ENCODE data around the gene RAP1GDS1.

The RAP1GDS1 gene

DNA sequence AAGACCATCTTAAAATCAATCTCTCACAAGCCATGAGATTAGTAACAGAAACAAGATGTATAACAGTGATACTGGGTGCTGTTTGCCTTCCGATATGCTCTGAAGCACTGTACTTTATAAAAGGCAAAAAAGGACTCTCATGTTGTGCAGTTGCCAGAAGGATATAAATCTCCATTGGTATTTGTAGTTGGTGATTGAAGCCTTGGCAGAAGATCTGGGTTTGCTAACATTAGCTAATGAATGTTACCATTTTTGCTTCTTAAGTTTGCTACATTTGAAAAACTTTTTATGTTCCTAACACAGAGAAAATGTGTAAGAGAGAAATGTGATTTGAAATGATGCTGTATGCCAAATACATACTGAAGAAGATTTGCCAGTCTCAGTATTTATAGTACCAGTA, 44.4 kb downstream of the RAP1GDS1 start:
- TF ChIP-seq MYC (IDR thresholded peaks at IDR 0.05; ENCODE audit: low read depth, low read length) (no peak), POLR2A (IDR thresholded peaks at IDR 0.05; ENCODE audit: extremely low read depth, insufficient read length) (no peak)
- TF ChIP-seq, protein P1, sequence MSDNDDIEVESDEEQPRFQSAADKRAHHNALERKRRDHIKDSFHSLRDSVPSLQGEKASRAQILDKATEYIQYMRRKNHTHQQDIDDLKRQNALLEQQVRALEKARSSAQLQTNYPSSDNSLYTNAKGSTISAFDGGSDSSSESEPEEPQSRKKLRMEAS (IDR thresholded peaks at IDR 0.05; ENCODE audit: low read depth, low read length): no peak
- TF ChIP-seq, protein P2, sequence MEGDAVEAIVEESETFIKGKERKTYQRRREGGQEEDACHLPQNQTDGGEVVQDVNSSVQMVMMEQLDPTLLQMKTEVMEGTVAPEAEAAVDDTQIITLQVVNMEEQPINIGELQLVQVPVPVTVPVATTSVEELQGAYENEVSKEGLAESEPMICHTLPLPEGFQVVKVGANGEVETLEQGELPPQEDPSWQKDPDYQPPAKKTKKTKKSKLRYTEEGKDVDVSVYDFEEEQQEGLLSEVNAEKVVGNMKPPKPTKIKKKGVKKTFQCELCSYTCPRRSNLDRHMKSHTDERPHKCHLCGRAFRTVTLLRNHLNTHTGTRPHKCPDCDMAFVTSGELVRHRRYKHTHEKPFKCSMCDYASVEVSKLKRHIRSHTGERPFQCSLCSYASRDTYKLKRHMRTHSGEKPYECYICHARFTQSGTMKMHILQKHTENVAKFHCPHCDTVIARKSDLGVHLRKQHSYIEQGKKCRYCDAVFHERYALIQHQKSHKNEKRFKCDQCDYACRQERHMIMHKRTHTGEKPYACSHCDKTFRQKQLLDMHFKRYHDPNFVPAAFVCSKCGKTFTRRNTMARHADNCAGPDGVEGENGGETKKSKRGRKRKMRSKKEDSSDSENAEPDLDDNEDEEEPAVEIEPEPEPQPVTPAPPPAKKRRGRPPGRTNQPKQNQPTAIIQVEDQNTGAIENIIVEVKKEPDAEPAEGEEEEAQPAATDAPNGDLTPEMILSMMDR (IDR thresholded peaks at IDR 0.05; ENCODE audit: low read depth, low read length): no peak
- no peak for DNase-seq (ENCODE audit: low read depth)
- no peak overlapping the region for H3K4me3 ChIP-seq (ENCODE audit: low read depth, low read length)

DNA sequence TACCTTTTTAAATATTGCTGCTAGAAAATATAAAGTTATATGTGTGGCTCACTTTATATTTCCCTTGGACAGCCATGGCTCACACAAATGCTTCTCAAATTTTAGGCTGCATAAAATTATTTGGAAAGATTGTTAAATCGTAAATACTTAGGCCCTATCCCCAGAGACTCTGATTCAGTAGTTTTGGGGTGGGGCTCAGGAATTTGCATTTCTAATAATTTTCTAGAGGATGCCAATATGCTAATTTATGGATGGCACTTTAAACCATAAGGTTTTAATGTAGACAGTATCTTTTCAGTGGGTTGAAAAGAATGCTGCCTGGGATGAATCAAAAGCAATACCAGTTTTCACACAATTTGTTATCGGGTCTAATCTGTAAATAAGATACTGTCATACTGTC, 49.7 kb downstream of the RAP1GDS1 start:
- DNase-seq (ENCODE audit: low read depth): no peak
- H3K4me3 ChIP-seq (ENCODE audit: low read depth, low read length): no peak overlapping the region
- TF ChIP-seq MYC (IDR thresholded peaks at IDR 0.05; ENCODE audit: low read depth, low read length) (no peak), POLR2A (IDR thresholded peaks at IDR 0.05; ENCODE audit: extremely low read depth, insufficient read length) (no peak)
- TF ChIP-seq, protein P2 (IDR thresholded peaks at IDR 0.05; ENCODE audit: low read depth, low read length): no peak
- TF ChIP-seq, protein P1 (IDR thresholded peaks at IDR 0.05; ENCODE audit: low read depth, low read length): no peak

DNA sequence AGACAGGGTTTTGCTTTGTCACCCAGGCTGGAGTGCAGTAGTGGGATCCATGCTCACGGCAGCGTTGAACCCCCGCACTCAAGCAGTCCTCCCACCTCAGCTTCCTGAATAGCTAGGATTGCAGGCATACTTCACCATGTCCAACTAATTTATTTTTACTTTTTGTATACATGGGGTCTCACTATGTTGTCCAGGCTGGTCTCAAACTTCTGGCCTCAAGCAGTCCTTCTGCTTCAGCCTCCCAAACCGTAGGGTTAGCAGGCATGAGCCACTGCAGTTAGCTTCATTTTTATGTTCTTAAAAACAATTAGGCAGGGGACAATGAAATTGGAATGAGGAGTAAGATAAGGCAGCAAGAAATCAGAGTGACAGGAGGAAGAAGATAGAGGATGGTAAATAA, 50.5 kb downstream of the RAP1GDS1 start:
- no peak for TF ChIP-seq MYC (IDR thresholded peaks at IDR 0.05; ENCODE audit: low read depth, low read length)
- no peak for TF ChIP-seq POLR2A (IDR thresholded peaks at IDR 0.05; ENCODE audit: extremely low read depth, insufficient read length)
- TF ChIP-seq, protein P1 (IDR thresholded peaks at IDR 0.05; ENCODE audit: low read depth, low read length): no peak
- TF ChIP-seq, protein P2 (IDR thresholded peaks at IDR 0.05; ENCODE audit: low read depth, low read length): no peak
- DNase-seq (ENCODE audit: low read depth): no peak
- no peak overlapping the region for H3K4me3 ChIP-seq (ENCODE audit: low read depth, low read length)

DNA sequence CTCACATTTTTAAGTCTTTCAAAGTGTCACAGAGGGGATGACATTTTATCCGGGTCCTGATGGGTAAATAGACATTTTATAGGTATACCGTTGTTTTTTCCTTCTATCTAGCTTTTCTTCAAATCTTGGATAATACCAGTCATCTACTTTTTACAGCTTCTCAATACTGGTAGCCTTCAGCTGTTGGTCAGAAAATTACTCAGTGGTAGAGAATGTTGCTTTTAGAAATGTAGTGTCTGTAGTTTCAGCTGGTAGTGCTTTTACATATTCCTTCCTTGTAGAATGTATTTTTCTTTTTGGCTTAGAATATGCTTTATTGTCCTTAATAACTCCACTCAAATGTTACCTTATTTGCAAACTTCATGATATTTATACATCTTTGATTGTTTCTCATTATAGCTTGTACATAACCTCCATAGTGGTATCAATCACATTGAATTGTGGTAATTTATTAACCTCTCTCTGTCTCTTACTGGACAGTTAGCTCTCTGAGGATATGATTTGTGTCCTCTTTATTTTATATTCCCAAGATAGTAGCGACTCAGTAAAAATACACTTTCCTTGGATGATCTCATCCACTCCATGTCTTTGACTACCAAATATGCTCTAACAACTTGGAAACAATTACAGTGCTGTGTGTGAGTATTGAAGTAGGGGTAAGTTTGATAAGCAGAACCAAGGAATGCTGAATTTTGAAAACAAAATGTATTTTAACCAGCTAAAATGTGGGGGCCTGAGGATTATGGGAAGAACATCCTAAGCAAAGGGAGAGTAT, 53.8 kb downstream of the RAP1GDS1 start:
- no peak overlapping the region for H3K4me3 ChIP-seq (ENCODE audit: low read depth, low read length)
- no peak for TF ChIP-seq POLR2A (IDR thresholded peaks at IDR 0.05; ENCODE audit: extremely low read depth, insufficient read length)
- TF ChIP-seq, protein P1 (IDR thresholded peaks at IDR 0.05; ENCODE audit: low read depth, low read length): no peak
- TF ChIP-seq MYC (IDR thresholded peaks at IDR 0.05; ENCODE audit: low read depth, low read length): no peak
- TF ChIP-seq, protein P2 (IDR thresholded peaks at IDR 0.05; ENCODE audit: low read depth, low read length): no peak
- DNase-seq (ENCODE audit: low read depth): no peak

DNA sequence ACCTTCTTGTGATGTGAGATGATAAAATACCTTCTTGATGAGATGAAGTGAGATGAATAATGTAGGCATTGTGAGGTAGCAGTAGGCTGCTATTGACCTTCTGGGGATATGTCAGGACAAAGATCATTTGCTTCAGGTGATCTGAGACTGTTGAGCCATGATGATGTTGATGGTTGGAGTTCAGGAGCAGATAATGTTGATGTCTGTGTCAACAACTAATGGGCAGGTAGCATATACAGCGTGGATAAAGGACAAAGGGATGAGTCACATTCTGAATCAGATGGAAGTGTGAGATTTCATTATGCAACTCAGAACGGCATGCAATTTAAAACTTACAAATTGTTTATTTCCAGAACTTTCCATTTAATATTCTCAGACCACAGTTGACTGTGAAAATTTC, 57.3 kb downstream of the RAP1GDS1 start:
- no peak for DNase-seq (ENCODE audit: low read depth)
- H3K4me3 ChIP-seq (ENCODE audit: low read depth, low read length): no peak overlapping the region
- TF ChIP-seq, protein P1 (IDR thresholded peaks at IDR 0.05; ENCODE audit: low read depth, low read length): no peak

DNA sequence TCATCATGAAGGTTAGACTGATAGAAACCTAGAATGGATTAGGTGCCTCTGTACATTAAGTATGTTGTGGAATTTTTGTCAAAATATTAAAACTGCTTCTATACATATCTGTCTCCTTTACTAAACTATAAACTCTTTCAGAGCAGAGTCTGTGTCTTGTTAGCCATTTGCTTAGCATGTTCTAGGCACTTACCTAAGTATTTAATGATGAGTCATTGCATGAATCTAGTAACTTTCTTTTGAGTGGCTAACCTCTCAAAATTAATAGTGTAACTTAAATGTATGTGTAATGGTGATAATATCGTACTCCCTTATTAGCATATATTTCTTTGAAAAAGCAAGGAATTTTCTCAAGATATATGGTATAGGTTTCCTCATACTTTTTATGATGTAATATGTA, 57.8 kb downstream of the RAP1GDS1 start:
- no peak overlapping the region for H3K4me3 ChIP-seq (ENCODE audit: low read depth, low read length)

More for the DNA sequence above, 57.8 kb downstream of the RAP1GDS1 start:
- TF ChIP-seq, protein P1 (IDR thresholded peaks at IDR 0.05; ENCODE audit: low read depth, low read length): no peak
- TF ChIP-seq MYC (IDR thresholded peaks at IDR 0.05; ENCODE audit: low read depth, low read length) (no peak), POLR2A (IDR thresholded peaks at IDR 0.05; ENCODE audit: extremely low read depth, insufficient read length) (no peak)
- TF ChIP-seq, protein P2 (IDR thresholded peaks at IDR 0.05; ENCODE audit: low read depth, low read length): no peak
- DNase-seq (ENCODE audit: low read depth): no peak

All from NB4 (cell line).